ENCODE results near the gene MRPS11.
"Not testable (repeated sequence)": the region's sequence is repeated elsewhere in the genome, so short reads cannot be mapped to it uniquely, and the experiment has no call there.

The MRPS11 gene

DNA sequence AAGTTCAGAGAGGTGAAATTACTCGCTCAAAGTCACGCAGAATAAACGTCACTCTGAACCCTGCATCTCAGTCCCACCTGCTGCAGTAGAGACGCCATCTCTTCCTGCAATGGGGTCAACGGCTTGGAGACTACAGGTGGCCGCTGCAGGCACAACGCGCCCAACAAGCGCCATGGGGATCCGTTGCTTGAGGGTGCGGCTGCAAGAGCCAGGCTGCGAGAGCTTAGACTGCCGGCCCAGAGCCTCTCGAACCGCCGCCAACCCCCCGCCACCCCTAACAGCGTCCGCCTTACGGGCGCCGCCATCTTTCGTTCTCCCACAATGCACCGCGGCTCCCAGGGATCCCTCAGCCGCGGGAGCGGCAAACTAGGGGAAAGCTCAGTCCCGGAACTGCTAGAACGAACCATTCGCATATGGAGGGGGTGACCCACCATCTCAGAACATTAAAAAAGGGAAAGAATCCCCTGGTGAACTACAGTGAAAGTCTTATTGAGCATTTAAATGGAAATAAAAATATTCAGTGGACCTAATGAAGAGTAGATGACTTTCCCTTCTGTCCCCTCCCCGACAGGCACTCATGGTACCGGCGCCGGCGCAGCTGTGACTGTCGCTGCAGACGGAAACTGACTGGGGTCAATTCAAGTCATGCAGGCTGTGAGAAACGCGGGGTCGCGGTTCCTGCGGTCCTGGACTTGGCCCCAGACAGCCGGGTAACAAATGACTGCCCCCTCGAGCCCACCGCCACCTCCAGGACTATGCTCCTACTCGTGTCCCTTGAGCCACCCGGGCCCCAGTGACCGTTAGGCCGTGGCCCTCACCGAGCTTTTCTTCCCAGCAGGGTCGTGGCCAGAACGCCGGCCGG is at the start of gene MRPS11, which contains the start of gene MRPL46:
TSS of gene MRPS11 (plus strand) at position 636 of the 862 bp plus-strand sequence. CDS start at position 646, 10 bp downstream.
TSS of gene MRPL46 (minus strand) at position 316 of the 862 bp plus-strand sequence. CDS start at position 305, 11 bp downstream.
- DNase-seq = peak; percentile 99

DNA sequence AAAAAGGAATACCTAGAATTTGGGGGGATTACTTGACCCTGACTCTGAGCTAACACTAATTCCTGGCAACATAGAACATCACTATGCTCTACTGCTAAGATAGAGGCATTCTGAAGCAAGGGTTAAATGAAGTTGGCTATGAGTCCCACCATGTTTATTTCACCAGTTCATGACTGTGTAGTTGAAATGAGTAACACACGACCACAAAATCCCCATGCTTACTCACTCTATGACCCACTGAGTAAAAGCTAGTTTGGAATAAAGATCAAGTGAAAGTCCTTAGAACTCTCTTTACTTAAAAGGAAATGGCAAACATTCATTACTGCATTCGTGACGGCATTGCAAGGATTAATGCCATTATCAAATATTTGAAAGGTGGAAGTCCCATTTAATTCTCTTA is 47.7 kb upstream of the MRPS11 start:
- no peak for DNase-seq

DNA sequence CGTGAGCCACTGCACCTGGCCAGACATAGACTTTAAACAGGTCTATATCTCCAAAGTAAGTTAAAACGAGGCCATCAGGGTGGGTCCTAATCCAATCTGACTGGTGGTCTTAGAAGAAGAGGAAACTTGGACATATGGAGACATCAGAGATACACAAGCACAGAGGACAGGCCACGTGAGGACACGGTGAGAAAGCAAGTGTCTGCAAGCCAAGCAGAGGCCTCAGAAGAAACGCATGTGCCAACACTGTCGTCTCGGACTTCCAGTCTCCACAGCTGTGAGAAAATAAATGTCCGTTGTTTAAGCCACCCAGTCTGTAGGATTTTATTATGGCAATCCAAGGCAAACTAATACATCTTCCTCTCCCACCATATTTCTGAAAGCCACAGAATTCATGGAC is 44.2 kb upstream of the MRPS11 start:
- DNase-seq = no peak

DNA sequence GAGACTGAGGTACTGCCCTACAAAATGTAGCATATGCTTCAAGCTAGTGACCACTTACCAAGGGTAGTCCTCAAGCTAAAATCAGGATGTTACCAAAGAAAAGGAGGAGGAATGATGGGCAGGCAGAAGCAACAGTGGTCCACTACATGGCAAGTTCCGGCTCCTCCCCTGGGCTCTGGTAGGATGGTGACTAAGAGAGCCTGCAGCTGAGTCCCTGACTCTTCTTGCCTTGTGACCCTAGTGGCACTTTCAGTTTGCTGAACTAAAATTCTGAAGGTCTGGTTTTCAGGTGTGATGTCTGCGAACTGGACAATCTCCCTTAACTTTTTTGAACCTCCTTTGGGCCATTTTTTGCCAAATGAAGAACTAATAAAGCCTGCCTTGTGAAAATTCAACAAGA is 41.2 kb upstream of the MRPS11 start:
- DNase-seq = no peak

DNA sequence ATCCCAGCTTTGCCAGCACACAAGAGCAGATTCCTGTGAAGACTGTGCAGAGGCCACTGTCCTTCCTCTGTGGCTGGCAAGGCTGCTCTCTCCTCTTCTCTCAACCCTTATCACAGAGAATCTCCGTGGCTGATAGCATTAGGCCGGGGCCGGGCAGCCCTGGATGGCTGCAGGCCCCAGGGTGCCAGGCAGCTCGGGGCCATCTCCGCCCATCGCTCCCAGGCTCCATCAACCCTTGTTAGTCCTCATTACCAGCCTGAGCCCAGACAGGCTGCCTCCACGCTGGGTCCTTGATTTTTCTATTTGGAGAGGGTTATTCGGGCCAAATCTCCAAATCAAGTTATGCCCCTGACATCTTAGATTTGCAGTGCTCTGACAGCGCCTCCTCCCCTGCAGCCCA is 39.5 kb upstream of the MRPS11 start:
- peak; percentile 43 for DNase-seq

DNA sequence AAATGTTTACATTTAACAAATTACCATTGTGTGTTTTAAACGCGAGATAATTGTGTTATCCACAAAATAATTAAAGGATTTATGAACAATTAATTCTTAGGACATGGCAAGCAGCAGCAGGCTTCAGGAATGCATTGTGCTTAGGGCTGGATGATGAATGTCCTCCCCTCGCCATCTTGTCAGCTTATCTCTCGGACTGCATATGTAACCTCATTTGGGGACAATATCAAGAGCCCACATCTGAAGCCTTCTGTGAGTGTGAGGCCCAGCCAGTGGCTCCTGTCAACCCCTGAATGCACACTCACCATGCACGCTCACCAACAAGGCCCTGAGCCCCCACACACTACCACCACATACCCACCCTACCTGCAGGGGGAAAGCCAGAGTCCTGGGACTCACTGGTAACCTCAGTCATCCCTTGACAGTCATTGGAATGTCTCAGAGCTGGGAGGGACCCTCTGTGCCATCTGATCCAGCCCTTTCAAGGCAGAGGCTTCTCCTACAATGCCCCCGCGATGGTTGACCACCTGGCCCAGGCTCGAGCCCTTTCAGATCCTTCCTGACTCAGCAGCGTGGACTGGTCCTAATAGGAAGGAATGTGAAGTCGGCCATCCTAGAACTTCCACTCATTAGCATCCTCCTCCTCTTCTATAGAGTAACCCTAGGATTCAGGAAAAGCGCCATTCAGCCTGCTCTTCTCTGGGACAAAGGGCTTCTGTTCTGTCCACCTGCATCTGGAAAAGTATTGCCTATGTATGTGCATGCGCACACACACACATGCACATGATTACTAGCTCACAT is 38.5 kb upstream of the MRPS11 start:
- DNase-seq = no peak

DNA sequence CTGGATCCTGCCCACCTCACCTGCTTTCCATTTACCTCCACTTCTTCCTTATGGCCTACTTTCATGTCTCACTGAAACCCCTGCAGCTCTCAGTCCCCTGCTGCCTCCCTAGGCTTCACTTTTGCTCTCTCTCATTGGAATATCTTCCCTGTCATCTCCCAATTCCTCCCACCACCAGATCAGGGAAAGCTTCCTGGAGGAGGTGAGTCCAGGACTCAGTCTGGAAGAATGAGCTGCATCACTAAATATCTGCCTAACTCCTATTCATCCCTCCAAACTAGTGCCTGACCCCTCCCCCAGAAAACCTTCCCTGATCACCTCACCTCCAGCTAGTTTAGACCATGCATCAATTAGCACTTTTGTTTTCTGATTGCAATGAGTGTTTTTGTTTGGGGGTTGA is 37.5 kb upstream of the MRPS11 start:
- DNase-seq = no peak

DNA sequence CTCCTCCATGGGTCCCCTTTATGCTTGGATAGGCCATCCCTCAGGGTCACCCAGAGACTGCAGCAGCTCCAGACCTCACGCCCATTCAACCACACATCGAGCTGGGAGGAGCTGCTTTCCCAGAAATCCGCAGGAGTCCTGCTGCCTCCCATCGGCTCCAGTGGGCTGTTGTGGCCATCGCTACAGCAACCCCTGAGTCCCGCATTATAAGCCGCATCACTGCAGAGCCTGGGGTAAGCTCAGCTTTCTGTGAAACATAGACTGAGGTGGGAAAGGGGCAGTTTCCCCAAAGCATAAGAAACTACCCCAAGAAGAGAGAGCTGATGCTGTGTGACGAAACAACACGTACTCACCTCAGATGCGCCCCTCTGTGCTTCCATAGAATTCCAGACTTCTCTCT is 36.1 kb upstream of the MRPS11 start:
- no peak for DNase-seq

DNA sequence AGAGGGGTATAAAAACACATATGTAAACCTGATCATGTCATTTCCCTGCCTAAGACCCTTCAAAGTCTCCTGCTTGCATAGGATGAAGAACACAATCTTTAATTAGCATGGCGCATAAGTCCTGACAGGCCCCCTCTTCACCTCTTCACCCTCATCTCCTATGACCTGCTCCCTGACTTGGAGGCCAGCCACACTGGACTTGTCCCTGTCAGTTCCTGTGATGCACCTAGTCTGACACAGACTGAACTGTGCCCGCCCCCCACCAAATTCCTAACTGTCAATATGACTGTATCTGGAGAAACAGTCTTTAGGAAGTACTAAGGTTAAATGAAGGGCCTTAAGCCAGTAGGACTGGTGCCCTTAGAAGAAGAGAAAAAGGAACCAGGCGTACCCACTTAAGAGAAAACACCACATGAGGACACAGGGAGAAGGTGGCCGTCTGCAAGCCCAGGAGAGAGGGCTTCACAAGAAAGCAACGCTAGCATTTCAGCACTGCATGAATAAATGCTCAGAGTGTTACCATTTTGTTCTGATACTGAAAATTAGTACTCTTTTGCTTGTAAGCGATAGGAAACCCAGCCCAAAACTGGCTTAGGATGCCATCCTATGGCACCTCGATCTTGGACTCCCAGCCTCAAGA is 34.3 kb upstream of the MRPS11 start:
- DNase-seq = no peak

DNA sequence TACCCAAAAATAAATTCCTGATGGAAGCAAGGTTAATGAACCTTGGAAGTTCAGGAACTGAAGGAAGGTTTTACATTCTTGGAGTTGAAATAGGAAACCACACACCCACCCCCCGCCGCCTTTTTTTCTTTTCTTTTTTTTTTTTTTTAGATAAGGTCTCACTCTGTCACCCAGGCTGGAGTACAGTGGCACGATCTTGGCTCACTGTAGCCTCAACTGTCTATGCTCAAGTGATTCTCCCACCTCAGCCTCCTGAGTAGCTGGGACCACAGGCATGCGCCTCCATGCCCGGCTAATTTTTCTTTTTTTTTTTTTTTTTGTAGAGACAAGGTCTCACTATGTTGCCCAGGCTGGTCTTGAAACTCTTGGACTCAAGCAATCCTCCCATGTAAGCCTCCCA is 33.4 kb upstream of the MRPS11 start:
- DNase-seq = not testable (repeated sequence)

DNA sequence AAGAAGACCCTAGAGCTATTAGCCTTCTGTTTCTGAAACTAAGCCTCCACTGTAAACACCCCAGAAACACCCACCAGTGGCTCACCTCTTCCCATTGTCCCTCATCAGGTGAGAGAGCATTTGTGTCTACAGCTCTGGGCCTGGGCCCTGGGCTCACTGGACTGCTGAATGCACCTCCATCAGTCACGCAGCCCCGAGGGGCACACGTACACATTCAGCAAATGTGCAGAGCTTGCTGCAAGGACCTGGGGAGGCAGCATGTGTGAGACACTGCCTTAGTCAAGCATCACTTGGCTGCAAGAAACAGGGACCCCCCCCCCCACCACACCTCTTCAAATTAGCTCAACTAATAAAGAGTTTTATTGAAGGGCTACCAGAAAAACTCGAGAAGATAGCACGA is 29.3 kb upstream of the MRPS11 start:
- no peak for DNase-seq

DNA sequence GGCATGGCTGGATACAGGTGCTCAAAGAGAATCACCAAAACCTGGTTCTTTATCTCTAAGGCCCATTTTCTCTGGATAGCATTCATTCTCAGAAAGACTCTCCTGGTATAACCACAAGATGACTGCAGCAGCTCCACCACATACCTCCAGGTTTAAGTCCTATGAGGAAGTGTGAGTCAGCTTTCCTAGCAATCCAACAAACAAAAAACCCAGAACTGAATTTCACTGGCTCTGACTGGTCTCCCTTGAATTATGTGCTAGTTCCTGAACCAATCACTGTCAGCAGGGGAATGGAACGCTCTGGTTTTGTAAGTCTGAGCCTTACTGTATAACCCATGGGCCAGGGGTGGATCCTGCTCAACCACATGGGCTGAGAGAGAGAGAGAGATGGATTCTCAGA is 27.5 kb upstream of the MRPS11 start:
- no peak for DNase-seq

DNA sequence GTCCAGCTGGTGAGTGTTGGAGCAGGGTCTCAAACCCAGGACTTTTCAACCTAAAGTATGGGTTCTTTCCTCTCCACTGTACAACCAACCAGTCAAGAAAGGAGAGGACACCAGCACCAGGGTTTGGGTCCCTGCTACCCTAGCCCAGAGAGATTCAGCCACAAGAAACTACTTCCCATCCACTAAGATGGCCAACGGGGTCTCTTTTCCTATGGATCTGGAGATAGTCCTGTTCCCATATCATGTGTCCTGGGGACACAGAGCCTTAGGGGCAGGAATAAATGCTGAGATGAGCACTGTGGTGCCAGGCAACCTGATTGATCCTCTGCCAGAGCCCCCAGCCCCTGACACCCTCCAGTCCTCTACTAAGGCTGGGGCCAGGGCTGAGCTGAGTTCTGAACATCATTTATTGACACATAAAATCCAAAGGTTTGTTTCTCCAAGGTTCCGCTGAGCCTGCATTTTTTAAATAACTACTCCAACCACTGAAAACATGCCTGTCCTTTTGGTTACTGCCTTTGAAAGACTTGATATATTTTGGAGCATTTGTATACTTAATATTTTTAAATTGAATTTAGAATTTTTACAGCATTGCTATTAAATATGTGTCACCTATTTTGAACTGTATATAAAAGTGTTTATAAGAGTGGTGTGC is 26.3 kb upstream of the MRPS11 start:
- no peak for DNase-seq

DNA sequence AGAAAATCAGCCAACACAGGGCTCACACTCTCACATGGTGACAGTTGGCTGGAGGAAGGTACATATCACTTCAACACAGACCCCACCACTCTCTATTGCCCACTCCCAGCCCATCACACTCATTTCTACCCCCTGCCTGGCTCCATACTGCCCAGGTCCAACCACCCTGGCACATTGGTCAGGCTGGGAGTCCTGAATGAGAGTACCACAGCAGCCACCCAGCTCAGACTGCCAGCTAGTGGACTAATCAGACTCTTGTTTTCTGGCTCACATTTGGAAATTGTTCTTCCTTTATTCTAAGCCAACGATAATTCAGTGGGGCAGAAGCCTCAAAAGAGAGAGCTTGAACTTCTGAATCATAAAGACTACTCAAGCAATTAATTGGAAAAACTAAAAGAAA is 20.3 kb upstream of the MRPS11 start:
- no peak for DNase-seq

DNA sequence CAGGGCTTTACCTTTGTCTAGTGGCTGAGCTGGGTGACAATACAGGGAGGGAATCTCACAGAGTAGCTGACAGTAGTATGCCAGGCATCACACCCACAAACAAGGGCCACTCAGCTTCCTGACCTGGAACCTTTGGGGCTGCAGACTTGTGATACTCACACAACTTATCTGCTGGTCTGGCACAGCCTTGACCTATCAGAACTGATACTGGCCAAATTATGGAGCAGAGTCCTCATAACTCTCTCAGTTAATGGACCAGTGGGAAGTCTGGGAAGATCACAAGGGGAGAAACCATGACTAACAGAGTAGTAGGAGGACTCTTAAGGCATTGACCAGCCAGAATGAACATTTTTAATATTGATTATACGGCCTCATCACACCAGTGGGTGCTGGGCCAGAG is 19.8 kb upstream of the MRPS11 start:
- no peak for DNase-seq

DNA sequence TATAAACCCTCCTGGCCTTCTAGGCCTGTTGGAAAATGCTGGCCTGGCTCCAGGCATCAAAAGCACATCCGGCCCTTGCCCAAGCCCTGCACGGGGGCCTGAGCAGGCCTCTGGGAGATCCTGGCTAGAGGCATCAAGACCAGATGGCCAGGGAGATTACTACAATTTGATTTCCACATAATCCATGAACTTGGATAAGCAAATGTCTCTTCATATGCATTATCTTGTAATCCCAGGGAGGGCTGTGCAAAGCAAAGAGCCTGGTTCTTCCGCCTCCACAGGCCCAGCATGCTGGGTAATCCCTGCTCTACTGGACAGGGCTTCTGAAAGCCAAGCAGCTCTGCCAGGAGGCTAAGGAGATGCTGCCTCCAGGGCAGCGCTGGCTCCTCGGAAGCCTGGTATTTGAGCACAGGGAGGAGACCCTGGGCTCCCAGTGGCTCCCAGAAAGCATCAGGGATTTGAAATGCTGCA is 18.5 kb upstream of the MRPS11 start:
- DNase-seq = no peak

DNA sequence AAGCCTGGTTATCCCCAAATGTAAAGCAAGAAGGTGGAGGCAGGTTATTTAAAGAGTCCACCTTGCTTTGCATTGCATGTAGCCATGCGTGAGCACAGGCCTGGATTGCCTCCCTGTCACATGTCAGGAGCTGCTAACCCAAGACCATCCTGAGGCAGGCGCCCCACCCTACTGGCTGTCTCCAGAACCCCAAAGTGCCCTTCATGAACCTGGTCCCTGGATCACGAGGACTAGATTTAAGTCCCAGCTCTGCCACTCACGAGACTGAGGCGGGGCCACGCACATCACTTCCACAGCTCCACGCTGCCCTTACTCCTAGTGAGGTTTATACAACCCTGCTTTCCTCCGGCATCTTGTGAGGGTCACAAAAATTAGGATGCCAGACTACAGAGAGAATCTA is 17.9 kb upstream of the MRPS11 start:
- DNase-seq = no peak

DNA sequence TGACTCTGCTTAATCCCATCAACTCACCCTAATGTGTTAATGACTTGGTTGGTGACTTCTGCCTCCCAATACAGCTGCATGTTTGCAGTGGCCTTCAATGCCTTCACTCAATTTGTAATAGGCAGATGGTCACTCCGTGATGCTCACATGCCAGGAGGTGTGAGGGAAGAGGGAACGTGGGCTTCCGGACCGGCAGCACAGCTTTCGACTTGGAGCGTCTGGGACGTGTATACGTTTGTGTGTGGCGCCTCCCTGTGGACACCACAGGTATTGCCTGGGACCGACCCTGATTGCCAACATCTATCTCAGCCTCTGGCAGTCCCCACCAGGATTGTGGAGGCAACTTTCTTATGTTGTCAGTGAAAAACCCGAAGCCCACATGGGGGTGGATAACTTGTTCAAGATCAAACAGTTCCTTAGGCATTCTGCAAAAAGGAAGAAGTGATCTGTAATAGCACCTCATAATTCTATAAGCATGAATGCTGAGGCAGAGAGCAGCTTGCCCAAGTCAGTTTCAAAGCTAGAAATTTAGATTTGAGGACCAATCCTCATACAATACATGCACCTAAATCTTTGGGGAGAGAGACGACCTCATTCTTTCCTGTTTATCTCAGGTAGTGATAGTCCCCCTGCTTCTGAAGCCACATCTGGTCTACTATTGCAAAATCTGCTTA is 17.2 kb upstream of the MRPS11 start:
- peak; percentile 84 for DNase-seq

DNA sequence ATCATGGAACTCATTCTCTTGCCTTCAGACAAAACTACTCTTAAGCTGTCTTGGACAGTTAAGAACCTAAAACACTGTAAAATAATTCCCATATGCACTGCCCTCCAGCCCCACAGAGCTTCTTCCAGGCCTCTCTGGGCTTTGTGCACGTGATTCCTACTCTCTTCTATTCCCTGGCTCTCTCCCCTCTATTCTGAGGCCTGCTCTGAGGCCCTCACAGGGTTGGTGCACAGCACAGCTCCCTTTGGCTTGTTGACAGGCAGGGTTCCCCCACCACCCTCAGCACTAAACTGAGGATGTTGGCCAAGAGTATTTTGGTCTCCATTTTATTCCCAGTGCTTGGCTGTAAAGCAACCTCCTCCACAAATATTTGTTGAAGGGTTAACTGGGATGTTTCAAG is 13.9 kb upstream of the MRPS11 start:
- no peak for DNase-seq

DNA sequence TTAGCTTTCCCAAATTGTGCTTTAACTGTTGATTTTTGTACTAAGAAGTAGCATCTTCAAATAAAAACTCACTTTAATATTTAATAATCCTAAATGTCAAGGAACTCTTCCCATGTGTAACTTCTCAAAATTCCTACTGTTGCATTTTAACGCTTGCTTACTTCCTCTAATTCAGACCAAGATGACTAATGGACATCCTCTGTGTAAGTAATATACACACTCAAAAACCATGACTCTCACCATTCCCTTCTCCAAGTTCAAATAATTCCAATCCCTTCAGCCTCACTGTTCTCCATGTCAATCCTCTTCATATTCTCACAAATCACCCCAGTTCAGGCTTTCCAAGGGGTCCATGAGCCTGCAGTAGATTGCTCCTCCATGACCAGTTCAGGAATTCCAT is 13.3 kb upstream of the MRPS11 start:
- DNase-seq = no peak

DNA sequence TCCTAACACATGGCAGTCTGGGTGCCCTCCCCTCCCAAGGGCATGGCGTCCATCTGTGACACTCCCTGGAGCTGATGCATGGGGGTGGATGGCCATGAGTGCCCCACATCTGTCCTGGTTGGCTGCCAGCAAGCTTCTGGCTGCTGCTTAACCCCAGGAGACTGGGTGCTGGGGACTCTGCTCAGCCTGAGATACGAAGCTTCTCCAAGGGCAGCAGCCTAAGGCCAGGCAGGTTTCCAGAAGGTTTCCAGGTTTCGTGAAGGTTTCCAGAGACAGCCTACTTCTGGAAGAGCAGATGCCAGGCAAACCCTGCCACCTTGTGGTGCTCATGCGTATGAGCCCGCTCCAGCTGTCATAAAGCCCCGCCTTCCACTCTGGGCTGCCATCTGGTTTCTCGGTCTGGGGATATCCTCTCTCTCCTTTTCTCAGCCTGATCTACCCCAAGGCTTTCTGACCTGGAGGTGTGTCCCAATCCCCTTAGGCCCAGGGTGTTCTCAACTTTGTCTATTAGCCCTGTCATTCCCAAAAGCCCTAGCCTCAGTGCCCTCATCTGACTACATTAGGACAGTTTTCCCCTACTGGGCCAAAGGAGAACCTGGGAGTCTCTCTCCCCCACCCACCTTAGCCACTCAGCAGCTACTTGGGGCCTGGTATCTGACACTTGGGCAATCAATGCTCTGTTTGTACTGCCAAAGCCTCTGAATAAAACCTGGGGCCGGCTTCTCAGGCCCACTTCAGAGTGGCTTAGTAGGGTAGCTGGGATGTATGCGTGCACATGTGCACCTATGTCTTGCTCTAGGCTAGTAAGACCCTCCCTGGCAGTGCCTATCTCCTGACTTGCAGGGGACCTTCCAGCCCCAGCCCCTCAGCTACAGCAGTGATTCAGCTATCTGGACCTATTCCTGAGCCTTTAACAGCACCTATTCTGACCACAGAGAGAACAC is 12.4 kb upstream of the MRPS11 start:
- DNase-seq = peak; percentile 83

All from retina (tissue), 1 donor.